Lower lobe of right lung (tissue), 2 donors: ENCODE data around the gene DRAP1. TPM values are rescaled to one million over a fixed set of nuclear protein-coding genes. Genes with fewer than 3 reads are reported as not detected.

Experiments used
- ATAC-seq, 2 donors: fragments of 200-7000 bp; cut with Tn5 transposase; one replicate each; pipeline ENCODE4 v1.9.1; 2020 to 2022; ENCODE audit warnings: mild to moderate bottlenecking in 2 of 2, moderate library complexity in 2 of 2
- DNase-seq: peaks from one replicate; pipeline ENCODE4 v3.0.0-alpha.2; 2020
- H3K27ac ChIP-seq: fragments of 200-600 bp; one replicate; pipeline ENCODE4 v1.8.0; 2022
- H3K27me3 ChIP-seq: fragments of 200-600 bp; one replicate; pipeline ENCODE4 v1.8.0; 2022; ENCODE audit warnings: low read depth
- H3K36me3 ChIP-seq: fragments of 200-600 bp; one replicate; pipeline ENCODE4 v1.8.0; 2022; ENCODE audit warnings: mild to moderate bottlenecking
- H3K4me1 ChIP-seq: fragments of 200-600 bp; one replicate; pipeline ENCODE4 v1.8.0; 2022
- H3K4me3 ChIP-seq: fragments of 200-600 bp; one replicate; pipeline ENCODE4 v1.8.0; 2022; ENCODE audit warnings: mild to moderate bottlenecking
- H3K9me3 ChIP-seq: fragments of 200-600 bp; one replicate; pipeline ENCODE4 v1.8.0; 2022
- intact Hi-C: fragments of 100-400 bp; cut with DNase I; formaldehyde crosslinking; loops from one replicate; pipeline ENCODE4 v1.11.0; 2022
- total RNA-seq: library from RNA; stranded (reverse); fragmentation: NEBNext Ultra II Directional; extraction: Animal tissue kit (Norgen Biotek cat#: 25700); gene quantifications from one replicate; pipeline ENCODE4 v1.2.1, GENCODE V29; 2021
- TF ChIP-seq, protein P1 (sequence below): fragments of 200-600 bp; IDR thresholded peaks from one replicate; pipeline ENCODE4 v1.8.0; 2022; ENCODE audit warnings: antibody characterized with exemption, mild to moderate bottlenecking
- donor health status: DM: no; HTN: yes; CAD: no; lungs with severe emphysema.

Gene DRAP1
- total RNA-seq, 1 donor from 2014 or later: 63.3 TPM

DNA sequence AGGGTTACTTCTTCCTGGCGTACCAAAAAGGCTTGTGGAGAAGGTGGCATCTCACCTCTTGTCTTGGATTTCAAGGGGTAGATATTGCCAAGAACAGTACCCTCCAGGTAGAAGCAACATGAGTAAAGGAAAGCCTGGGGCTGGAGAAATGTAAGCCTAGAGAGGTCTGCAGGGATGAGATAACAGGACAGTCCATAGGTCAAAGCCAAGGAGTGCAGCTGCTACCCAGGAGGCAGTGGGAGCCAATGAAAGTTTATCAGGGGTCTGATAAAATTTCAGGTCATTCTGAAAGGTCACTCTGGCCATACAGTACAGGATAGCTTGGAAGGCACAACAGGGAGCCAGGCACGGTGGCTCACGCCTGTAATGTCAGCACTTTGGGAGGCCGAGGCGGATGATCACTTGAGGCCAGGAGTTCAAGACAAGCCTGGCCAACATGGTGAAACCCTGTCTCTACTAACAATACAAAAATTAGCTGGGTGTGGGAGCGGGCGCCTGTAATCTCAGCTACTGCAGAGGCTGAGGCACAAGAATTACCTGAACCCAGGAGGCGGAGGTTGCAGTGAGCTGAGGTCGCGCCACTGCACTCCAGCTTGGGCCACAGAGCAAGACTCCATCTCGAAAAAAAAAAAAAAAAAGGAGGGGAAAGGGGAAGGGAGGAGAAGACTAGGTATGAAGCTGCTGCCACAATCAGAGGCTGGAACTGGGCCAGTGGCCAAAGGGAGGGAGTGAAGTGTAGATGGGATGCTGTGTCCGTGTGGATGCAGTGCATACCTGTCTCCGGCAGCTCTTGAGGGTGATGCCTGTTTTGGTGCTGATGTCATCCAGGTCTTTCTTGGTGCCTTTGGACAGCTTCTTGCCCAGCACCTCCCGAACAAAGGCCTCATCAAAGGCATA lies 32.2 kb upstream of the DRAP1 start:
- intact Hi-C loops: loop anchor here (10.0 kb wide), 1 partner anchor 98 kb away; no protein-coding TSS in a partner anchor
- TF ChIP-seq, protein P1, sequence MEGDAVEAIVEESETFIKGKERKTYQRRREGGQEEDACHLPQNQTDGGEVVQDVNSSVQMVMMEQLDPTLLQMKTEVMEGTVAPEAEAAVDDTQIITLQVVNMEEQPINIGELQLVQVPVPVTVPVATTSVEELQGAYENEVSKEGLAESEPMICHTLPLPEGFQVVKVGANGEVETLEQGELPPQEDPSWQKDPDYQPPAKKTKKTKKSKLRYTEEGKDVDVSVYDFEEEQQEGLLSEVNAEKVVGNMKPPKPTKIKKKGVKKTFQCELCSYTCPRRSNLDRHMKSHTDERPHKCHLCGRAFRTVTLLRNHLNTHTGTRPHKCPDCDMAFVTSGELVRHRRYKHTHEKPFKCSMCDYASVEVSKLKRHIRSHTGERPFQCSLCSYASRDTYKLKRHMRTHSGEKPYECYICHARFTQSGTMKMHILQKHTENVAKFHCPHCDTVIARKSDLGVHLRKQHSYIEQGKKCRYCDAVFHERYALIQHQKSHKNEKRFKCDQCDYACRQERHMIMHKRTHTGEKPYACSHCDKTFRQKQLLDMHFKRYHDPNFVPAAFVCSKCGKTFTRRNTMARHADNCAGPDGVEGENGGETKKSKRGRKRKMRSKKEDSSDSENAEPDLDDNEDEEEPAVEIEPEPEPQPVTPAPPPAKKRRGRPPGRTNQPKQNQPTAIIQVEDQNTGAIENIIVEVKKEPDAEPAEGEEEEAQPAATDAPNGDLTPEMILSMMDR: no peak
- H3K4me3 ChIP-seq: peak overlapping the region; percentile 88
- DNase-seq: peak; percentile 47
- H3K9me3 ChIP-seq: no peaks in the 10 kb centered on the region
- no peaks in the 10 kb centered on the region for H3K27me3 ChIP-seq
- H3K27ac ChIP-seq: peak overlapping the region; percentile 98
- peaks cover 45% of the 10 kb centered on the region for H3K4me1 ChIP-seq
- H3K36me3 ChIP-seq: peaks cover 41% of the 10 kb centered on the region
- no peak for ATAC-seq

DNA sequence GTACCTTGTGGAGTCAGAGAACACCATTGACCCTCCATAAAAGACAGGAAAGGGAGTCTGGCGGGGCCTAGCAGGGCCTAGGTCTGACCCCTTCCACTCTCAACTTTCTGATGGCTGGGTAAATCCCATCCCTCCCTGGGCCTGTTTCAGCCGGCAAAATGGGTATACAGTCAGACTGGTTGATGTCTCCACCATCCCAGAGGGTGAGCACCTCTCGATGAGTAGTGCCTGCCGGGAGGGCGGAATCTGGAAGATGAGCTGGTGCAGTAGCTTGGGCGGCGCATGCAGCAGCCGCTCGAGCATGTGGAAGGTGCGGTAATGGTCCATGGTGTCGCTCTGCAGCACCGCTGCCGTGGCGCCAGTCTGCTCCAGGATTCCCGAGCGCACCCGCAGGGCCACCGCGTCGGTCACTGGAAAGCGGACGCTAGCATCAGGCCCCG lies 31.5 kb upstream of the DRAP1 start:
- DNase-seq (no peak), ATAC-seq (no peak)
- TF ChIP-seq, protein P1: no peak
- intact Hi-C loops: loop anchor here (10.0 kb wide), 1 partner anchor 97 kb away; no protein-coding TSS in a partner anchor
- H3K27me3 ChIP-seq: no peaks in the 10 kb centered on the region
- H3K9me3 ChIP-seq: no peaks in the 10 kb centered on the region
- H3K4me3 ChIP-seq: peak overlapping the region; percentile 88
- H3K27ac ChIP-seq: peak overlapping the region; percentile 98
- peaks cover 52% of the 10 kb centered on the region for H3K4me1 ChIP-seq
- H3K36me3 ChIP-seq: peaks cover 34% of the 10 kb centered on the region

DNA sequence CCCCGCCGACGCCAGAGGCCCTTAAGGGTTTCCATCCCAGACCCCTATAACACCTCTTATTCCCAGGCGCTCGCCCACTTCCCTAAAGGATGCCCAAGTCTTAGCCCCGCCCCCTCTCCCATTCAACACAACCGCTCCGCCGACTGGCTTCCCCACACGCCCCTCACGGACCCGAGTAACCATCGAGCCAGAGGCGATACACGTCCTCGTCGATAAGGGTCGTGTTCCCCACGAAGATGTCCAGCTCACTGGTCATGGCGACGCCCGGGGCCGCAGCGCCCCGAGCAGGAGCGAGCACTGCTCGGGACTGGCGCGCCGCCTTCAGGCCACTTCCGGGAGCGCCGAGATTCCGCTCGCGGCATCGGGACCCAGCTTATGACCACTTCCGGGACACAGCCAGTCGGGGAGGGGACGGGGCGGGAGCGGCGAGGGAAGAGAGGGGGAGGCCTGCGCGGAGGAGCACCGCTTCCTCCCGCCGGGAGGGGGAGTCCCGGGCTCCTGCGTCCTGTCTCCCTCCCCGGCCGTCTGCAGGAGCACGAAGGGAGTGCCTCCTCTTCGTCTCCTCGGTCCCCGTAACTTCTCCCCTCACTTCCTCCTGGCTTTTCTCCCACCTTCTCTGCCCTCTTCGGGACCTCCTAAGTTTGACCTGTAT lies 30.9 kb upstream of the DRAP1 start, which contains the start of gene FIBP:
Gene FIBP (minus strand): TSS at position 309 of the 652 bp plus-strand sequence. CDS start 53 bp downstream, at position 256.
- Histone ChIP-seq H3K4me1 (peaks cover 57% of the 10 kb centered on the region), H3K27ac (peak within 1 kb of the TSS; percentile 98), H3K9me3 (no peaks in the 10 kb centered on the region), H3K27me3 (no peaks in the 10 kb centered on the region), H3K4me3 (peak within 1 kb of the TSS; percentile 88), H3K36me3 (peaks cover 29% of the 10 kb centered on the region)
- TF ChIP-seq, protein P1: peak; percentile 83
- DNase-seq (peak; percentile 98), ATAC-seq (peak; percentile 89 to 90)
- intact Hi-C loops: loop anchor here (10.0 kb wide), 1 partner anchor 97 kb away; no protein-coding TSS in a partner anchor

DNA sequence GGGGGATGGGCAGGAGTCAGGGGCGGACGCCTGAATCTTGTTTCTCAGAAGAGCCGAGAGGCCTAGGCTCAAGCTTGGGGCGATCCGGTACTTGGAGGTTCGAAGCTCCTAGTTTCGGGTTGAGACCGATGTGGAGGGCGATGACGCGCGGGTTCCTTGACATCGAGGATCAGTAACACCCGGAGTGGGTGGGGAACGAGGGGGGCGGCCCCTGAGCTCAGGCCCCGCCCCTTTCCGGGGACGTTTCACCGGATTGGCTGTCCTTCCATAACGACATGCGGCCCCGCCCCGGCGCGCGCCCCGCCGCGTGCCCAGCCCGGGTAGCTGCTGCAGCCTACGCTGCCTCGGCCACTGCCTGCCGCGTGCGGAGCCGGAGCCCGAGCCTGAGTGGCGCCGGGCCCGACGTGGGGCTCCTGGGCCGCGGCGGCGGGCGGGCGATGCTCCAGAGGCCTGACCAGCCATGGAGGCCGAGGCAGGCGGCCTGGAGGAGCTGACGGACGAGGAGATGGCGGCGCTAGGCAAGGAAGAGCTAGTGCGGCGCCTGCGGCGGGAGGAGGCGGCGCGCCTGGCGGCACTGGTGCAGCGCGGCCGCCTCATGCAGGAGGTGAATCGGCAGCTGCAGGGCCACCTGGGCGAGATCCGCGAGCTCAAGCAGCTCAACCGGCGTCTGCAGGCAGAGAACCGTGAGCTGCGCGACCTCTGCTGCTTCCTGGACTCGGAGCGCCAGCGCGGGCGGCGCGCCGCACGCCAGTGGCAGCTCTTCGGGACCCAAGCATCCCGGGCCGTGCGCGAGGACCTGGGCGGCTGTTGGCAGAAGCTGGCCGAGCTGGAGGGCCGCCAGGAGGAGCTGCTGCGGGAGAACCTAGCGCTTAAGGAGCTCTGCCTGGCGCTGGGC lies 28.7 kb upstream of the DRAP1 start, which contains the start of gene CCDC85B:
Gene CCDC85B (plus strand): TSS at position 350 of the 895 bp plus-strand sequence. CDS start 111 bp downstream, at position 461.
- Histone ChIP-seq H3K4me1 (peaks cover 65% of the 10 kb centered on the region), H3K36me3 (peaks cover 11% of the 10 kb centered on the region), H3K9me3 (no peaks in the 10 kb centered on the region), H3K27ac (peak within 1 kb of the TSS; percentile 98), H3K4me3 (peak within 1 kb of the TSS; percentile 88), H3K27me3 (no peaks in the 10 kb centered on the region)
- DNase-seq (peak; percentile 99), ATAC-seq (peak; percentile 88 to 92)
- TF ChIP-seq, protein P1: no peak
- intact Hi-C loops: no loop called here
